Measurements from ENCODE around the gene GJD4. TPM values are rescaled to one million over a fixed set of nuclear protein-coding genes. Genes with fewer than 3 reads are reported as not detected.

Gene GJD4
- total and polyA plus RNA-seq, 2 experiments from 2014 or later: not detected

GRCh38 chr10:35637462-35637861, 32.3 kb downstream of the GJD4 start:
- Histone ChIP-seq H4K20me1 (replicated peaks; ENCODE audit: insufficient read depth) (no peaks in the 10 kb centered on the region), H3K79me2 (replicated peaks; ENCODE audit: insufficient read depth) (no peaks in the 10 kb centered on the region), H3K4me2 (peak overlapping the region; percentile 75), H3K36me3 (ENCODE audit: insufficient read depth) (no peaks in the 10 kb centered on the region), H3K9me2 (ENCODE audit: insufficient read depth) (no peaks in the 10 kb centered on the region), H3K27me3 (ENCODE audit: insufficient read depth) (peaks cover 38% of the 10 kb centered on the region), H3K27ac (ENCODE audit: low read depth) (no peak overlapping the region), H3K4me3 (peak overlapping the region; percentile 60), H3F3A (replicated peaks; ENCODE audit: low read depth) (0 out of 2 replicates have a peak, but pooled peaks cover 5% of the 10 kb centered on the region), H2AFZ (no peak overlapping the region), H3K4me1 (ENCODE audit: insufficient read depth) (peaks cover 25% of the 10 kb centered on the region)
- H3K27me3 Mint-ChIP-seq (ENCODE audit: insufficient read depth, low read depth, poor library complexity): peaks cover 18% of the 10 kb centered on the region
- H3K9me3 Mint-ChIP-seq: peaks cover 4% of the 10 kb centered on the region
- H3K27ac Mint-ChIP-seq: no peak overlapping the region; the same call in 1 of the 2 replicates
- TF ChIP-seq NANOG (IDR thresholded peaks at IDR 0.05; ENCODE audit: borderline replicate concordance): peak; percentile 11; the same call in 1 of the 2 replicates
- TF ChIP-seq ZNF462 (CRISPR knock-in tag; IDR thresholded peaks at IDR 0.05): no peak
- DNase-seq (ENCODE audit: low spot score) (peak; percentile 88), ATAC-seq (peak; percentile 15)
- peaks cover 3% of the 10 kb centered on the region; the same call in 2 of the 3 replicates for H3K36me3 Mint-ChIP-seq (ENCODE audit: low read depth)
- peaks cover 38% of the 10 kb centered on the region for H3K4me1 Mint-ChIP-seq
- H3K4me3 Mint-ChIP-seq: peak overlapping the region; percentile 63

GRCh38 chr10:35638101-35638500, 33.0 kb downstream of the GJD4 start:
- Histone ChIP-seq H3F3A (replicated peaks; ENCODE audit: low read depth) (0 out of 2 replicates have a peak, but pooled peaks cover 8% of the 10 kb centered on the region), H3K4me3 (peak overlapping the region; percentile 60), H3K4me1 (ENCODE audit: insufficient read depth) (peaks cover 25% of the 10 kb centered on the region), H4K20me1 (replicated peaks; ENCODE audit: insufficient read depth) (no peaks in the 10 kb centered on the region), H3K79me2 (replicated peaks; ENCODE audit: insufficient read depth) (no peaks in the 10 kb centered on the region), H3K9me2 (ENCODE audit: insufficient read depth) (no peaks in the 10 kb centered on the region), H2AFZ (no peak overlapping the region), H3K27ac (ENCODE audit: low read depth) (no peak overlapping the region), H3K27me3 (ENCODE audit: insufficient read depth) (peaks cover 43% of the 10 kb centered on the region), H3K4me2 (peak overlapping the region; percentile 75), H3K36me3 (ENCODE audit: insufficient read depth) (no peaks in the 10 kb centered on the region)
- Mint-ChIP-seq H3K9me3 (peaks cover 4% of the 10 kb centered on the region), H3K4me3 (peak overlapping the region; percentile 63), H3K27ac (no peak overlapping the region), H3K27me3 (ENCODE audit: insufficient read depth, low read depth, poor library complexity) (peaks cover 21% of the 10 kb centered on the region), H3K4me1 (peaks cover 32% of the 10 kb centered on the region), H3K36me3 (ENCODE audit: low read depth) (peaks cover 3% of the 10 kb centered on the region; the same call in 2 of the 3 replicates)
- no peak for ATAC-seq
- peak; percentile 11 for DNase-seq (ENCODE audit: low spot score)
- TF ChIP-seq EZH2 (IDR thresholded peaks at IDR 0.05; ENCODE audit: low read depth, unreplicated experiment) (no peak), CREB1 (CRISPR knock-in tag; IDR thresholded peaks at IDR 0.05; ENCODE audit: low read depth) (no peak), STAT1 (IDR thresholded peaks at IDR 0.05; ENCODE audit: unreplicated experiment) (no peak), ETS1 (IDR thresholded peaks at IDR 0.05) (no peak), REST (IDR thresholded peaks at IDR 0.05; ENCODE audit: unreplicated experiment) (no peak), JUNB (IDR thresholded peaks at IDR 0.05; ENCODE audit: unreplicated experiment) (no peak), POLR2AphosphoS5 (IDR thresholded peaks at IDR 0.05; ENCODE audit: low read depth) (no peak)
